Femur (tissue), 1 donor: Measurements from ENCODE around the gene MSI2.
"Not testable (repeated sequence)": the region's sequence is repeated elsewhere in the genome, so short reads cannot be mapped to it uniquely, and the experiment has no call there.

ENCODE experiments used
- DNase-seq: peaks from one replicate; pipeline ENCODE4 v3.0.0-alpha.2; 2017

The MSI2 gene

DNA sequence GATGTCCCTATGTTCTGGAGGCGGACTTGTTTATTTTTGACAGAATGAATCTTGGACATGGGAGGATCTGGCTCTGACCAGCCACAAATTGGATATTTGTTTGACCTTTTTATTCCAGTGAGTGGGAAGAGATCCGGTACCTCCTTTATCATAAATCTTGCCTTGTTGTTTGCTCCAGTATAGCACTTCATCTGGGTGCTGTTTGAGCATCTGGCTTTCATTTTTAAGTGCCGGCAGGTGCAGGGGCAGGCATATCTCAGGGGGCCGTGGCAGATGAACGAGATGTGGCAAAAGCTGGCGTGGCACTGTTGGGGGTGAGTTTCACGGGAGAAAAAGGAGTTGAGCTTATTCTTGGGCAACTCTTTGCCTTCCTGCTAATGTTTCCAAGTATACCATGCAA lies 37.8 kb downstream of the MSI2 start:
- DNase-seq: no peak

DNA sequence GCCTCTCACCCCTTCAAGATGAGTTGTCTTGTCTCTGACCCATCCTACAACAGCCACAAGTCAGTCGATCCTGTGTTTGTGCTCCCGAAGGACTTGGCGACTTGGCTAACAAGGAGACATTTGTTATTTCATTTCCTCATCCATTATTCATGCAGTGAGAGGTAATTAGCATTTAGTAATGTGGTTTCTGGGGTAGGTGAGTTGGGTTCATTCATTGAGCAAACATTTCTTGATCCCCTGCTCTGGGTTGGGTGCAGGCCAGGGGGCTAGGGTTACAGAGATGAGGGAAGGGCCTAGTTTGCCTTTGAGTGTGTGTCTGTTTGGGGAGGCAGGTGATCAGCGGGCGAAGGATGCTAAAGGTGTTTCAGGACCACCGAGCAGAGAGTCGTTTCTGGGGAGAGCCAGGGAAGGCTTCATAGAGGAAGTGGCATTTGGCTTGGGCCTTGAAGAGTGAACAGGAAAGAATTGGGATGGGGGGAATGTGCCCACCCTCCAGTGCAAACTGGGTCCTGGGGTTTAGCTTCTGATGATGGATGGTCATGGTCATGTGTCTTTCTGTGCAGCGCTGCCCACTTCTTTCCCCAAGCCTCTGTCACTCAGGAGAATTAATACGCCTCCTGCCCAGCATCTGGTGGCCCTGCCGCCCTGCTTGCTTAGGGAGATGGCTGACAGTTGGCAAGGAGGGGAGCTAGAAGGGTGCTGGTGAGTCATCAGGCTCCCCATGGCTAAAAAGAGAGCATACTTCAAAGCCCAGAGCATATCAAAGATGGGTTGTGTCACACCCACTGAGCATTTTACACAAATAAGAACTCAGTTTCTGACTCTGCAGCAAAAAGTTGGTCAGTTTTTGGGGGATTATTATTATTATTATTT lies 38.5 kb downstream of the MSI2 start:
- DNase-seq: no peak

DNA sequence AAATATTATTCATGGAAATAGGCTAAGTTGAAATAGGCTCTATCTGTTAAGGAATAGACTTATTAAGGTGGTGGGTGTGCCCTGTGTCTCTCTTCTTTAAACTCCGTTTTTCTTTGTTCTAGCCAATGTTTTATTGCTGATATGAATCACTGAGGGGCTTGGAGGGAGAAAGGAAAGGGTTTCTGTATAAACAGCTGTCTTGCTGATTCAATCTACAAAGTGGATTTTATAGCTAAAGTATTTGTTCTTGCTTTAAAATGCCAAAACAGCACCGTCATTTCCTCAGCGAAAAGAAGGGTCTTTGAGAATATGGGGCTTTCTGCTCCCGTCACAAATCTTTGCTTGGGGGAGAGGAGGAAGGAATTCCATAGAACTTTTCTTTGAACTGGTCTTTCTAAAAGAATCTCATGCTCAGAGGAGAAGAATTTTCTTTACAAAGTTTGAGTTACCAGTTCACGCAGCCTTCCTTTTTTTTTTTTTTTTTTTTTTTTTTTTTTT lies 39.3 kb downstream of the MSI2 start:
- no peak for DNase-seq

DNA sequence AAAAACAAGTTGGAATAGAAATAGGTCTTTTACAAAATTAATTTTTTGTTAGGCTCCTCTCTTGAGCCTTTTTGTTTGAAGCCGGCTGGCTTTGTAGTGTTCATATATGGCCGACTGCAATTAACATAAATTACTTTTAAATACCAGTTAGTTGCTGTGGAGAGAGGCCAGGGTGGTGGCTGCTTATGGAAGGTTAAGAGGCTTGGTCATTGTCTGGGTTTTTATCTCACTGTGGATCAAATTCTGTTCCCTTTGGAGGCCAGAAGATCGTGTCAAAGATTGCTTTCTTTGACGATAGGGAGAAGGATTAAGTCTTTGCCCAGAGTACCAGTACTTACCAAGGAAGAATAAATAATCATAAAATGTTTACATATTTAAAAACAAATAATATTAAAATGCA lies 39.9 kb downstream of the MSI2 start:
- DNase-seq: no peak

- DNase-seq: no peak
Observed at GRCh38 chr17:57299176-57299575, 42.9 kb downstream of the MSI2 start.

DNA sequence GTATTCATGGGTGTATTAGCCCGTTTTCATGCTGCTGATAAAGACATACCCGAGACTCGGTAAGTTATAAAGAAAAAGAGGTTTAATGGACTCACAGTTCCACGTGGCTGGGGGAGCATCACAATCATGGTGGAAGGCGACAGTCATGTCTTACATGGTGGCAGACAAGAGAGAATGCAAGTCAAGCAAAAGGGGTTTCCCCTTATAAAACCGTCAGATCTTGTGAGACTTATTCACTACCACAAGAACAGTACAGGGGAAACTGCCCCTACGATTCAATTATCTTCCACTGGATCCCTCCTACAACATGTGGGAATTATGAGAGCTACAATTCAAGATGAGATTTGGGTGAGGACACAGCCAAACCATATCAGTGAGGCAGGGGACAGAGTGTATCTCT lies 44.3 kb downstream of the MSI2 start:
- DNase-seq: not testable (repeated sequence)

DNA sequence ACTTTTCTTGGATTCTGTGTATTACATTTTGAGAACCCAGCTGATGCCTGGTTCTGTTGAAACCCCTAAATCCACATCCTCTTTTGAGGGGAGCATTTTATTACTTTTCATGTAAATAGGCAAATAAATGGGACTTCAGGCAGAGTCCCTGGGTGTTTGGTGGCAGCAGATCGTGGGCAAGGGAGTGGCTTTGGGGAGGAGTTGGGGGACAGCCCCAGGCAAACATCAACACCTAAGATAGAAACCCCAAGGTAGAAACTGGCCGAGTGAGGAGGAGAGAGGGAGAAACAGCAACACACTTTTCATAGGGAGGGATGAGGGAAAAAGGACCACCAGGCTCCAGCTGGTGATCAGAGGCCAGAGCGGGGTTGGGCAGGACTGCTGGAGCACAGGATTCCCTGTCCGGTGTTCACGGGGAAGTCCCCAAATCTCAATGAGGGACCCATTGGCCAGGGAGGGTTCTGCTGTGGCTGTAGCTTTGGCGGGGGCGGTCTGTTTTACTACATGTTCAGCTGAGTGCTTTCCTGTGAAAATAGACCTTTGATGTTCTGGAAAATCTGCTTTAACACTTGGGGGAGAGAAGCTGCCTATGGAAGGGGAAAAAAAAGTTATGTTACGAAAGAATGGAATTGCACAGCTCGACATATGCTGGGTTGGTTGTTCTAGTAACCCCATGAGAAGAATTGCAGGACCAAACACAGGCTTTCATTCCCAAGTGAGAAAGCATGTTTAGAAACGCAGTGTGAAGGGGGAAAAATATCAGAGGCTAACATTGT lies 46.6 kb downstream of the MSI2 start:
- DNase-seq: no peak

DNA sequence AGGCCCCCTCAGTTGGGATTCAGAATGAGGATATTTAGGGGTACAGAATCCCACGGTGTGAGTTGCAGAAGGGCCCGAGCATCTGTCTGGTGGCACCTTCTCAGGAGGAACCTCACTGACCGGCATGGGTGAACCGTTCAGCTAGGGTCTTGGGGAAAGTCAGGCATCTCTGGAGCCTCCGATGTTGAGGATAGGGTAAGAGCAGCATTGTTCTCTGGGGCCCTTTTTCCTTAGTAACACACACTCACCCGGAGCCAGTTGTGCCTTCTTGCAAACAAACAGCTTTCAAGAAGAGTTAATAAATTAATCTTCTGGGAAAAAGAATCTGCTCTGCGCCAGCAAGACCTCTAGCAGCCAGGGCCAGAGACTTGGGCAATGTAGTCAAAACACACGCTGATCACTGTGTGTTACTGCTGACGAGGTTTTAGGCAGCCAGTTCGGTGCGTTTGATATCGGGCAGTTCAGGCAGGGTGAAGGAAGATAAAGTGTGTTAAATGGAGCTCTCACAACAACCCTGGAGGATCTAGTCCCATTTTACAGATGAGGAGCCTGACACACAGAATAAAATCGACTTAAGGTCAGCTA lies 48.9 kb downstream of the MSI2 start:
- DNase-seq: no peak

GRCh38 chr17:57305908-57306504 lies 49.7 kb downstream of the MSI2 start:
- no peak for DNase-seq

DNA sequence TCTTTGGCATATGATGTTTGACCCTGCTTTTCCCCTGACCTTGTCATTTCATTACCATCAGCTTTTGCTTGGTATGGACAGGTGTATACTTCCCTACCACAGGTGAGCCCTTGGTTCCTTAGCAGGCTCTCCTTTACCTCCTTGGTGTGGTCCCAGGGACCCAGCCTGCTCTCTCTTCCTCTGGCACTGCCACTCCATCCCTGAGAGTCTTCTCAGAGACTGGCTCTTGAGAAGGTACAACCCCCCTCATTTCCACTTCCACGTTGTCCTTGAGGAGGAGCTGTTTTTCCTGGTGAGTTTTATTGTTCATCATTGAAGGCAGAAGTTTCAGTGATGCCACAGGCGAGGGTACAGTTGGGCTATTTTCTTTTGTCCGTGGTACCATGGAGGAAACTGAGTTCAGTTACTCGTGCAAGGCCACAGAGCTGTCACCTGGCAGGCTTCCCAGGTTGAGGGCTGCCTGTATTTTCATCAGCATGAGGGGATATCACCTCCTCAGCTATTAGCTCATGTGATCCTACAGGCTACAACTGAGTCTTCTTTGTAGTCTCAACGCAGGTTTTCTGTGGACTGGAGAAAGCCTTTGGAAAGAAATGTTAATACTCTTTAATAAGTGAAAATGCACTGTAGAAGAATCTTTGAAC lies 52.3 kb downstream of the MSI2 start:
- DNase-seq: no peak

DNA sequence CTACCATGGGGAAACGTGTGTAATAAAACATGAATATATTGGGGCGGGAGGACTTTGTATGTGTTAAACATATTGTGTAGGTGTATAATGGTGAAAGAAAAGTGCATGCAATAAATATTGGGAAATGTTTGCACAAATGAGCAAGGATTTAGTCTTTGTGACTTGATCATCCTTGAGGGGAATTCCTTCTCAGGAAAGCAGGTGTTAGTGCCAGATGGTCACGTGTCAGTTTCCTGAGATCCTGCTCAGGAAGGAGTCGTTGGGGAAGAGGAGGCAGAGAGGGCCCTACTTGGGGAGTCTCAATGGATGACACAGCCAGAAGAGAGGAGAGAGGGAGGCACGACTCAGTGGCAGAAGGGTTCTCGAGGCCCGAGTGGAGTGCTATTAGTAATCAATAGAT lies 53.2 kb downstream of the MSI2 start:
- no peak for DNase-seq

- no peak for DNase-seq
Observed at GRCh38 chr17:57311281-57312216, 55.2 kb downstream of the MSI2 start.

GRCh38 chr17:57312242-57312641 lies 55.9 kb downstream of the MSI2 start:
- DNase-seq: no peak

- no peak for DNase-seq
Observed at GRCh38 chr17:57313097-57313835, 56.9 kb downstream of the MSI2 start.

- DNase-seq: no peak
Observed at GRCh38 chr17:57315061-57316015, 59.0 kb downstream of the MSI2 start.

DNA sequence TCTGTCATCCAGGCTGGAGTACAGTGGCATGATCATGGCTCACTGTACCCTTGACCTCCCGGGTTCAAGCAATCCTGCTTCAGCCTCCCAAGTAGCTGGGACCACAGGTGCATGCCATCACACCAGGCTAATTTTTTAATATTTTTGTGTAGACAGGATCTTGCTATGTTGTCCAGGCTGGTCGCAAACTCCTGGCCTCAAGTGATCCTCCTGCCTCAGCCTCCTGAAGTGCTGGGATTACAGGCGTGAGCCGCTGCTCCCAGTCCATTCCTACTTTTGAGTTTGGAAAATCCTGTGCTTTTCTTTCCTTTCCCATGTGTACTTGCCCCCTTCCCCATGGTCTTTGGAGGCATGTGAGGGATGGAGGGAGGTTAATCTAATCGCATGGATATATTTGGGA lies 60.0 kb downstream of the MSI2 start:
- no peak for DNase-seq

DNA sequence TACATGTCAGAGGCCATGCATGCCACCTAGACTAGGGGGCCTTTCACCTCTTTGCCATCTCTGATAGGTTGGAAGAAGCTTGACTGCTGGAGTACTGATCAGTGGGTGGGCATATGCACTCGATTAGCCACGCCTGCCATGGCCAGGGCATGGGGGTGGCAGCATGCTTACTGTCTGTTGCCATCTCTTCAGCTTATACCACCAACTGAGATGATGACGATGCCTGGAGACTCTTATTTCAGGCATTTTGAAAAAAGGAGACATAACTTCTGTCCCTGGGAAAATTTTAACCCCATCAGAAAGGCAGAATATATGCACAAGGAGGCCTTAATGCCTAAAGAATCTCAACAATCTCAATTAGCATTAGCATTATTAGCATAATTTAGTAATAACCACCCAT lies 60.8 kb downstream of the MSI2 start:
- no peak for DNase-seq

DNA sequence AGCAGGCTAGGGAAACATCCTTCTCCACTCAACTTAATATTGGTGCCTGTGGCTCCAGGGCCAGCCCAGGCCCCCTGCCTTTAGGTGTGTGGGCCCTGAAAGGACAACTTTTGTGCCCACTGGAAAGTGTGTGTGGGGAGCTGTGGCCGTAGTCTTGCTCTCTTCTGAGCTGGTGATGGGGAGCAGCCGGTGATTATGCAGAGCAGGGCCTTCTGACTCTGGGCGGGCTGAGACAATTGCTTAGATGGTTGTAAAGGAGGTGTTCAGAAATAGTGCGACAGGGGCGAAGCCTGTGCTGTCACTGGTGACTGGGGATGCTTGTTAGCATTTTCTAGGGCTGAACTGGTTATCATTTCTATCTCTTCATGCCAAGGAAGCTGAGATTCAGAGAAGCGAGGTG lies 62.6 kb downstream of the MSI2 start:
- no peak for DNase-seq

- DNase-seq: no peak
Observed at GRCh38 chr17:57319806-57320205, 63.5 kb downstream of the MSI2 start.

- DNase-seq: no peak
Observed at GRCh38 chr17:57323391-57323790, 67.1 kb downstream of the MSI2 start.
